Measurements from ENCODE around the gene NPAS3.

The NPAS3 gene

DNA sequence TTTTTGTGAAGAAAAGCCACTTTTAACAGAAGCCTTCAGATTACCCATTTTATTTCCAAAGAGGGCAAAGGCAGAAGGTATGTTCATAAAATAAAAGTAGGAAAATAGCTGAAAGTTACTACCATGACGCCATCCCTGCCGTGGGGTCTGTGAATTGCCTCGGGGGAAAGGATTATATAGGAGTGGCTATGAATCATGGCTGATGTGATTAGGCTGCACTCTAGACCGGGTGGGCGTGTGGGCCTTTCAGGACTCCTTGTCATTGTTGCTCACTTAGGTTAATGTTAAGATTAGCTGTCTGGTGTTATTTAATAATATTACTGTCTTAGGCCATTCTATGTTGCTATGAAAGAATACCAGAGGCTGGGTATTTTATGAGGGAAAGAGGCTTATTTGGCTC is 816.7 kb downstream of the NPAS3 start:
- no peak for DNase-seq (ENCODE audit: low read depth in 2 of 2)

DNA sequence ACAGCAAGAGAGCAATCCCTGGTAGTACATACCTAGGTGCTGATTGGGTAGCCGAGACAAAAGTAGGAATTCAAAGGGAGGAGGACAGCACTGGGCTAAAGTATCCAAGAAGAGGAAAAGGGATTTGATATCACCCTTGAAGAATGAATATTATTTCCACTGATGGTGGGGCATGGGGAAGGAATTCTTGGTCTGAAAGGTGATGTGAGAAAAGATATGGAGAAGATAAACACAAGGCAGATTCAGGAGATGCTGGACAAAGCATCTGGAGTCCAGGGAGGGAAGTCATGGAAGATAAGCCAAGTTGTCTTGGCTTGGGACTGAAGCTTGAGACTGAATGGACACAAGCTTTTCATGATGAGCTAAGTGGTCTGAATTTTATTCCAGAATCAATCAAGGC is 818.2 kb downstream of the NPAS3 start:
- no peak for DNase-seq (ENCODE audit: low read depth in 2 of 2)

DNA sequence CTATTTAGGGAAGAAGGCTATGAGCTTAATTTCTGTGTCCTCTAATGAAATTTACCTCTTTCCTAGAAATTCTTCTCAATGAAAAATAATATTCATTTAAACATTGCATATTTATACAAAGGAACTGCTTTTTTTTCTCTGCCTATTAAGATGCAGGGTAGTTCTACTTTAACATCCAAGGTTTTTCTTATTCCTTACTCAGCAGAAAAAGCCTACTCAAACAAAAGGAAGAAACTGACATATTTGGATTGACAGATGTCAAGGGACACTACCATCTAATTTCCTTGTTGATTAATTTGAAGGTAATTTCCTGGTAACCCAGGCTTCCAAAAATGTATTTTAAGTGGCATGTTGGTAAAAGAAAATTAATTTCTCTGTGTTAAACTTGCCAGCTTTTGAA is 819.9 kb downstream of the NPAS3 start:
- no peak for DNase-seq (ENCODE audit: low read depth in 2 of 2)

DNA sequence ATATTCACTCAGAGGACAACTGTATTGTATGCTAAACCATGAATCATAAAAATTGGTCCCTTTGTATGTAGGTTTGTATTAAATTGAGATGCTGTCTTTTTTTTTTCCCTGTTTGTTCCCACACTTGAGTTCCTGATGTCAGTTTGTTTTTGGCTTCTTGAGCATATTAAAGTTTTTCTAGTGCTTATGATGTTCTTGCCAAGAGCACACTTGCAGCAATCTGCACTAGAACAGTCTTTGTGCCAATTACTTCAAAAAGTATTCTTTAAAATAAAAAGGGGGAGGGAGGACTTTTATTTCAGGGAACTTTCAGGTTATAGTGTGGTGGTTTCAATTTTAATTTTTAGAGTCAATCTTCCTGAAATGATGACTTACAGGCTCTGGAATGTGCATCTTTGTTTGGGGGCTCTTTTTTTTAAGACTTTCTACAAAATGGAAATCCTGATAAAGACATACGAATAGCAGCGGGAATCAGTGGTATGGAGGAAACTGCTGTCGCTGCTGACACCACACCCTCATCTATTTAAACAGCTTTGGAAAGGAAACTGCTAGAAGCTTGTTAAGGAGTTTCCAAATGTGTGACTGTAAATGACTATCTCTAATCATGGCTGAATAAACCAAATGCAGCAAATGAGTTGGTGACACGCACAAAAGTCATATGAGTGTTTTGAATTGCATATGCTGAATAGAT is 823.6 kb downstream of the NPAS3 start:
- DNase-seq (ENCODE audit: low read depth in 2 of 2): no peak

DNA sequence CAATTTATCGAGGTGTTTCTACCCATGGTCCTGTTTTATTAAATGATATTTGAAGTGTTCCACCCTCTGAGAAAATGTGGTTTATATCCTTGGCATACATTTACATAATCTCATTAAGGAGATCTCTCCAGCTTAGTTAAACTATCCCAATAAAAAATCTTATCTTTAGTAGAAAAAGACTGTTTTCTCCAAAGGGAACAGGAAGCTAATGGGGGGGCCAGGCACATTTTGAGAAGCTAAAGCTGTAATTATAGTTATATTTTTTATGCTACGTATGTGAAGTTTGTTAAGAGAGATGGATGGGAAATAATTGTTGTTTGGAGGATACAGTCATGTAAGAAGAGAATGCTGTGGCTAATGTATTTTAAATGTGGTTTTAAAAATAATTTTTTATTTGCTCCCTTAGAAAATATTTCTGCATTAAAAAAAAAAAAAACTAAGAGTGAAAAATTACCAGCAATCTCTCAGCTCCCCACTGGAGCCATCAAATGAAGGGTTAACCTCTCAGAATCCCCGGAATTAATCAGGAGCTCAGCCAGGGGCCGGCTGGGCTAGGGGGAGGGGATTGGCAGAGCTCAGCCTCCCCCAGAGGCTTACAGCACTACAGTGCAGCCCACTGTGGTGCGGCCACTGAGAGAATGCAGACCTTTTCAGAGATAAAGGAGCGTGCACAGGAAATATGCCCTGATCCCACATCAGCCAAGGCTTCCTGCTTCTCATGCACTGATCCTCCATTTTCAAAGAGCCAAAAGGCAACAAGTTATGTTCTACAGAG is 826.4 kb downstream of the NPAS3 start:
- DNase-seq (ENCODE audit: low read depth in 2 of 2): no peak

DNA sequence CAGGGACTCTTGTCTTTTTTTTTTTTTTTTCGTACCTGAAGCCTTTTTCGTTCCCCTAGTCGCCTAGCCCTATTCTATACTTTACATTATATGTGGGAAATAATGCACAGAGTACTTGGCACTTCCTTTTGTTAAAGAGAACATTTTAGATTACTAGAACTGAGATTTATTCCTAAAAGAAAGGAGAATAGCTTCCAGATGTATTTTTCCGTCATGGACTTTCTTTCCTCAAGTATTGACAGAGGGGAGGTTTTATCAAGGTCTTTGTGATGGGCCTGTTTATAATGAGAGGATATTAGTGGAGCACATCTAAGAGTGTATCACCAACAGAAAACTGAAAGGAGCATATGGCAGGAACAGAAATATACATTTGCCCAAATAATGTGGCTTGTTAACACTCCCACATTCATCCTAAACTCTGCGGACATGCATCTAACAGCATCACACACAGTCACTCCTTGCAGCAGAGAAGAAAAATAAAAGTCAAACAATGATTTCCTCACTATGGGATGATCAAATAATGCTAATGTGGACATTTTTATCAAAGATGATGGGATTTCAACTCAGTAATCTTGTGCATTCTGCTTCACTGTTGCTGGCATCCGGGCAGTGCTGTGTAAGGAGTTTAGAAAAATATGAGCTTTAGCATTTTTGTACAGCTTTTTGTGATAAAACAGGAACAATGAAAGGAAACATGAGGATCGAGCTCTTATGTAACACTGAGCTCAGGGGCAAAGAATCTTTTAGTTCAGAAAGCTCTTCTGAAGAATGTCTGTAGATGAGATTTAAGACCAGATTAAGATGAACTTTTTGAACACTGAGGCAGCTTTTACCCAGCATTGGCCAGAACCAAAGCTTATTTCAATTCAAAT is 829.1 kb downstream of the NPAS3 start:
- DNase-seq (ENCODE audit: low read depth in 2 of 2): no peak

DNA sequence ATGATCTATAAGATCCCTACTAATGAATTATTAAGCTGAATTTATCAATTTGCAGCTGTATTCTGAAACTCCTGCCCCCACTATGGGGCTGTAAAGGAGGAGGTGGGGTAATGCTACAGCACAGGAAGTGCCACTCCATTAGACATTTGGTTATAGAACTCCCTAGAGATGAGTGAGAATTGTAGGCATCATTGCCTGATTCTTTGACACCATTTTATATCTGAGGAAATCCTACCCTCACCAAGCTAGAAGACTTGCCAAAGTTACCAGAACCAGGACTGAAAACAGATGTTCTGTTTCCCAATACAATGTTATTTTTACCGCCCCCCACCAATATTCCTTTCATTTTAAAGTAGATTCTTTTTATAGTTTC is 829.8 kb downstream of the NPAS3 start:
- DNase-seq (ENCODE audit: low read depth in 2 of 2): no peak

DNA sequence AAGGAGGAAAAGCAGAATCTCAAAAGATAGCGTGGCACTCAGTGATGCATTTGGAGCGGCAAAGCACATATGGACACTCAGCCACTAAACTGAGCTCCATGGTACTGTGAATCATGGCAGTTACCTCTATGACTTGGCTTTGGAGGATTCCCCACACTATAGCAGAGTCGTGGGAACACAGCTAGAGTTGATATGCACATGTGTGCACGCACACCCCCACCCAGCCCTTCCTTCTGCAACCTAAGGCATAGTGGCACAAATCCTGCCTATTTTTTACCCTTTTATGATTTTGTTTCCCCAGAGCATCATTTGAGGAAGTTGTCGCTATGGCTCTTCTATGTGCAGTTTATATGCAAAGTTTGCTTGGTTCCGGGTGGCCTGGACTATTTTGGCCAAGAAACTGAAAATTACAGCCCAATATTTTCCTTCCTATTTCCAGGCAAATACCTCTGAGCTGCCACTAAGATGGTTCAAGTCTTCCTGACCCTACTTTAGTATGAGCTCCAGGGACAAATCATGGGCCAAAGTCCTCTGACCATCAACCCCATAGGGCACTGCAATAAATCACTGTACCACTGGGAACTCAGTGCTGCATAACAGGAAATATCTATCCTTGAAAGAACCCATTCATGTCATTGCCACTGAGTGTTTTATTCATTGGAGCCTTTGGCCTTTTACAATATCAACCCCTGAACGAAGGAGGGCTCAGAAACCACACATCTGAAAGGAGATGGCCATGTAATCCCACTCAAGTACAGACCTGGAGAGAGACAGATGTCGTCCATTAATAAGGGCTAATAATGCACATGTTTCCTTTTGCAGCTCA is 834.7 kb downstream of the NPAS3 start:
- no peak for DNase-seq (ENCODE audit: low read depth in 2 of 2)

DNA sequence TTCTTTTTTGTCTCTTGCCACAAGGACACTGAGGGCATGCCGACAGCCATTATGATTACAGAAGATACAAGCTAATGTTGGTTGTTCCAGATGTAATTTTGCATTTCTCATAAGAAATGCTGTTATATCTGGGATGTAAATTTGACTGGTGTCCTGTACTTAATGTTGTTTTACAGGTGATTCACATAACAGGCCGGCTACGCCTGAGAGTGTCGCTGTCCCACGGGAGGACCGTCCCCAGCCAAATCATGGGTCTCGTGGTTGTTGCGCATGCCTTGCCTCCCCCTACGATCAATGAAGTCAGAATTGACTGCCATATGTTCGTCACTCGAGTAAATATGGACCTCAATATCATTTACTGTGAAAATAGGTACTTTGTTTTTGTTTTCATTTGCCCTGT is 835.5 kb downstream of the NPAS3 start:
- no peak for DNase-seq (ENCODE audit: low read depth in 2 of 2)

DNA sequence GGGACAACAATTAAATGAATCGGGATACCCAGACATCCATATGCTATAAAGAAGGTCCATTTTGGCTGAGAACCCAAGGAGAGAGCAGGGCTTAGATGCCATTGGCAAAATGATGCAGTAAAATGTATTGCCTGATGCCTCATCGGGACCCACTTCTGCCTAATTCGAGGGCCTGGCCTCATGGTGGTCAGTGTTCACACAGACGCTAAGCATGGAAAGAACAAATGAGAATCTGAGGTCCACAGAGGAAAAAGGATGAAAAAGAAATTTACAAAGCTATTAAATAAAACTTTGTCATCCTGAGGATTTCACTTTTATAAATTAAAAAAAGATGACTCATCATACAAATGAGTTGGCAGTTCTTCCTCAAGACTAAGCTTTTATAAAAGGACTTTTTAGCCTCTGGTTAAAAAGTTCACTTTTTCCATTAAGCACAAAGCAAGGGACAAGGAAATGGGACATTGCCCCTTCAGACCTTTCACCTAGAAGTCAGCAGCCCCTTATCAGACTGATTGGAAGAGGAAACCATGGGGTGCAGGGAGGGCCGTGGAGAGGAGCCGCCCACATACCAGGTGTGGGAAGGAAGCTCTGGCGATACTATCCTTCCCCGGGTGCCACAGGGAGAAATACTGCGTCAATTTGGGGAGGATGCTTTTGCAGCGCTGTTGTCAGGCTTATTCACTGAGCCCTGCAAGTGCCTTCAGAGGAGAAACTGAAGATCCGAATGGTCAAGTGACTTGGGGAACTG is 836.2 kb downstream of the NPAS3 start:
- no peak for DNase-seq (ENCODE audit: low read depth in 2 of 2)

DNA sequence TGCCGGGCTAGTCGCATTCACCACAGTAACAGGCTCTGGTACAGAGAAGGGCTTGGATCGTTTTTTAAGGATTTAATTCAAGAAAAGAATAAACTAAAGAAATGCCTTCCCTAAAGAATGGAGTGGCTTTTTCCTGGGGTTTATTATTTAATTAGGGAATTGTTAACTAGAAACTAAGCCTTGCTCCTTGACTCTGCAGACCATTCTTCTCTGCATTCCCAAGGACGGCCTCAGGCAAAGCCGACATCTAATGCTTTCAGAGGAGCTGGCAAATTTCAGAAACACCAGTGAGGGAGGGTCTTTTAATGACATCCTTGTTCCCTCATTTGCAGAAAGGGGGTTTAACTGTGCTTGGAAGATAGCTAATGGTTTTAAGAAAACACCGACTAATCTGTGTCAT is 838.2 kb downstream of the NPAS3 start:
- no peak for DNase-seq (ENCODE audit: low read depth in 2 of 2)

DNA sequence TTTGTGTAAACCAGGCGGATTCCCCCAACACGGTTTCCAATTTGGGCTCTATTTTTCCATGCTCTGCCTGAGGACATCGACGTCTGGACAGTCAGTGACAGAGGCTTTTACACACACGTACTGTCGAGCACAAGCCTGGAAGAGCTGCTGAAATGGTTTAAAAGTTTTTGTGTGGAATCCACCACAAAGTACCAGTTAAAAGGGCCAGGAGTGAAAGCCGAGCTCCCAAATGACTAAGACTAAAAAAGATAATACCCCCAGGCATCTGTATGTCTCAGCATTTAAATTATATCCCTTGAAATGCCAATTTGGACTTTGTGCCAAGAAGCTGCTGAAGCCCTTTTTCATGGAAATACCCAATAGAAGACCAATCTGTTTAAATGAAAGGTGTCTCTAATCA is 839.0 kb downstream of the NPAS3 start:
- DNase-seq (ENCODE audit: low read depth in 2 of 2): no peak

DNA sequence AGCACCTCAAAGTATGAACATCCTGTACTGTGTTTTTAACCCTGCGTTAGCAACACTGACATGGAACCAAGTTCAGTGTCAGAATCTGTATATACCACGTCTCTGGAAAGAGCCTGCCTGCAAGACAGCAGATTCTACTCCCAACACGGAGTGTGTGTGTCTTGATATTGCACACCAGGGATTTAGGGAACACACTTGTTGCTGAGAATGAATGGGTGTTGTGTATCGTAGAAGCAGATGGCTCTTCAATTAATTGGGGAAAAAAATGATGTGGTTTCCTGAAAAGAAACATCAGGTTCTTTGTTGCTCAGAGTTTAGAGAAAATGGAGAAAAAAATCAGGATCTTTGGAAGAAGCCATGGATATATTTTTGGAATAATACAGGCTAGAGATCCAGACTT is 841.4 kb downstream of the NPAS3 start:
- no peak for DNase-seq (ENCODE audit: low read depth in 2 of 2)

DNA sequence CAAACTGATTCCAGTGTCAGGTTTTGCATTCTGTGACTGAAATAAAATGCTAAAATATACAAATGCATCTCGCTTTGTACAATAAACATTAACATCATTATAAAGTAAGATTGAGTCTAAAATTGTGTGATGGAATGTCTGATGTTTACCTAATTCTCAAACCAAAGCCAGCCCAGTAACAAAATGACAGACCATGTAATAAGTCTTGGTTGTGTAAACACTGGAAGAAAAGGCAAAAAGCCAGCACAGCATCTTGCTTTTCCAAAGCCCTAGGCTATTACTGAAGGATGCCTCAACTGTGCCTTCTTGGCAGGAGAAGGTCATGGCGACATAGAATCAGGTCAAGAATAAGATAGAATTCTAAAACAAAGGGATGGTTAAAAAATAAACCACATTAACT is 842.6 kb downstream of the NPAS3 start:
- DNase-seq (ENCODE audit: low read depth in 2 of 2): no peak

DNA sequence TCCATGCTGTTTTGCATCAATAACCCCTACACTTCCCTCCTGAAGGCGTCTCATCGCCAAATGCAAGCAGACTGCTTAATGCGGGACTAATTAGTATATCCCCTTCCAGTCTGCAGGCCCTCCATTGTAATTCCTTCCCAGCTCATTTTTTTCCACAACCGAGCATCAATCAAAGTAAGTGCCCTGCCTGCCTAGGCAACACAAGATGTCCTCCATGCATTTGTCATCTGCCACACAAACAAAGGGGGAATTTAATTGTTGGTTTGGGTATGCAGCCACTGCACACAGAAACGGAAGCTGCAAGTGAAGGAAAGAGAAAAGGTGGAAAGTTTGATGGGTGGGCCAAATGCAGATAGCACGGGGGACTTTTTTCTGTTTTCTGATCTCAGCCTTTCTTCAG is 844.2 kb downstream of the NPAS3 start:
- DNase-seq (ENCODE audit: low read depth in 2 of 2): no peak

DNA sequence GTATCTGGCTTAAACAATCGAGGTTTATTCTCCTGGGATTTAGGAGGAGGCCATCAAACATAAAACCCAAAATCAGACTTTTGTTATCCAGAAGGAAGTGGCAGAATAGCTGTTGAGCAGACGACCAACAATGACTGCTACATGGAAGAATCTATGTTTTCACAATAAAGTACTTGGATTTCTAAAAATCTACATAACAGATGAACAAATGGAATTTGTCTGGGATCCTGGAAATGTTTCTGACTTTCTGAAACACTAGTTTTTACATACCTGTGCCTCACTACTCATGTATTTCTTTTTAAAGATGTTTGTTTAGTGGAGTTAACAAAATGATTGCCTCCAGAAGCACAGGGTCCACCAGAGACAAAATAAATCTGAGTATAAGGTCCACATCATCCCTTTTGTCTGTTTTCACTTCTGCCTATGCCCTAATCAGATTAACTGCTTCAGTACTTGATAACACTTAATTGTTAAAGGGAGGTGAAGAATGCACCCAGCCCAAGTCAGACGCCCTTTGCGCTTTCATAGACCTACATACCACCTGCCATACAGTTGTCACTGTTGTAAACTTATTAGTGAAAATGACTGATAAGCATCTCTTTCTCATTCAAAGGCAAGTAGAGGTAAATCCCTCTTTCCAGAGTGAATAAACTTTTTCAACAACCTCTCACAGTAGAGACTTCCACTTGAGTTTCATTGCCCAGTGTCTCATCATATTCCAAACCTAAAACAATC is 847.6 kb downstream of the NPAS3 start:
- DNase-seq (ENCODE audit: low read depth in 2 of 2): no peak

DNA sequence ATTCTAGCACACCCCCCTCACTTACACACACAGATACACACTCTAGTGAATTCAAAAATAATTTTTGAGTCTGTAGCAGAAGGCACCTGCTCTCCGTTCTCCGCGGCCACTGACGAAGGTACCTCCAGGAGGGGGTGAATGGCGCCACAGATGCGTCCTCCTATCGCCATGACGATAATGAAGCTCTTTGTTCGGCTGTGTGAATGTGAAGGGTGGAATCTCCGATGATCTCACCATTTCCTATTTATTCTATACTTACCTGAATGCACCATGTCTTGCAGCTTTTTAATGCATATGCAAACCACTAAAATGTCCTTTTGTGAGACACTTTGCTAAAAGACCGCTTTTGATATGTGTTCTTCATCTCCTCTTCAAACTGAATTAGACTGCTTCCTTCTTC is 849.5 kb downstream of the NPAS3 start:
- DNase-seq (ENCODE audit: low read depth in 2 of 2): no peak

DNA sequence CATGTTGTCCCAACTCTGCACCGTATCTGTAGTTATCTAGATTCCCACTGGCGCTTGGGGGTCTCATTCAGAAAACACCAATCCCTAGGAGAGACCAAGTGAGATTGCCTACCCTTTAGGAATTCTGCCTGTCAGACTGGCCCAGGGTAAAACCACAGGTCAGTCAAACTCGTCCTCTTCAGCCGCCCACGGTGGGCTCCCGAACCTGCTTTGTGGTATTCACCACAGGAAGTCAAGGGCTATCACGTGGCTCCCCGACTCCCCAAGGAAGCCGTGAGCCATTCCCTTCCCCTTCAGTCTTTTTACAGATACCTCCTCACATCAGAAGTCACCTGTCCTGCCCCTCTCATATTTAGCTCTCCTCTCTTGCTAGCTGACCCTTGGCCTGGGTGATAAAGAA is 852.3 kb downstream of the NPAS3 start:
- no peak for DNase-seq (ENCODE audit: low read depth in 2 of 2)

DNA sequence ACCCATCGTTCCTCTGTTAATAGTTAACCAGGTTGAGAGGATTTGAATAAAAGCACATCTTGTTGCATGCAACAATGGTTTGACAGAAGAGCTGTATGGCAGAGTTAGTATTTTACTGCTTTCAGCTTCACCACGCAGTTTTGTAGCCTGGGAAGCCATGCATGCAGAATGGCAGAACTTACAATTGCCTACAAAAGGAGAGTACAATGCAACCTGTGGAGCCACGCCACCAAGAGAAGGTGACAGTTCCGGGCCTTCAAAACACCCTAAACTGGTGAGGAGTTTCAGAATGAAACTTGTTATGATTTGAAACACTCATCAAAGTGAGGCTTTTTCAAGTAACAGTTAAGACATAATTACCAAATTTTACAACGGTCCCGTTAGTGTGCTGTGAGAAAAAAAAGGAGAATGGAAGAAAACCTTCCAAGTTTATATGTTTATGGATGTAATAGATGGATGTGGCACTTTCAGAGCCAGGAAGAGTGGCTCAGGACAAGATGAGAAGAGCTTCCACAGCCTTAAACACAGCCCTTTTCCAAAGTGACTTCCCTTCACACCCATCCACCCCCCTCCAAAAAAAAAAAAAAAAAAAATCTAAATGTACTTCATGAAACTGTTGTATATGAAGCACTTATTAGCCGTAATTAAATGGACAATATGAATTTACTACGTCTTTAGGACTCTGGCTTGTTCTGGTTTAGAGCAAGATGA is 853.5 kb downstream of the NPAS3 start:
- DNase-seq (ENCODE audit: low read depth in 2 of 2): no peak

All from stimulated activated CD8-positive, alpha-beta memory T cell treated with anti-CD3 and anti-CD28 coated beads, Interleukin-2, amount 100 ng/mL, for 48 hours (primary cell).